HG03460 (cell line): Measurements from ENCODE around the gene REM2.

Source experiments
- ATAC-seq: cut with Tn5 transposase; IDR thresholded peaks from one replicate; pipeline ENCODE4 v1.9.1; 2021; ENCODE audit not compliant: unreplicated experiment

Gene REM2

GRCh38 chr14:22872833-22873520, 10.0 kb upstream of the REM2 start:
- ATAC-seq: no peak

- no peak for ATAC-seq
Observed at GRCh38 chr14:22875003-22875747, 7.8 kb upstream of the REM2 start.

- ATAC-seq: no peak
Observed at GRCh38 chr14:22875748-22876319, 7.2 kb upstream of the REM2 start.

- ATAC-seq: no peak
Observed at GRCh38 chr14:22877000-22877501, 6.0 kb upstream of the REM2 start.

DNA sequence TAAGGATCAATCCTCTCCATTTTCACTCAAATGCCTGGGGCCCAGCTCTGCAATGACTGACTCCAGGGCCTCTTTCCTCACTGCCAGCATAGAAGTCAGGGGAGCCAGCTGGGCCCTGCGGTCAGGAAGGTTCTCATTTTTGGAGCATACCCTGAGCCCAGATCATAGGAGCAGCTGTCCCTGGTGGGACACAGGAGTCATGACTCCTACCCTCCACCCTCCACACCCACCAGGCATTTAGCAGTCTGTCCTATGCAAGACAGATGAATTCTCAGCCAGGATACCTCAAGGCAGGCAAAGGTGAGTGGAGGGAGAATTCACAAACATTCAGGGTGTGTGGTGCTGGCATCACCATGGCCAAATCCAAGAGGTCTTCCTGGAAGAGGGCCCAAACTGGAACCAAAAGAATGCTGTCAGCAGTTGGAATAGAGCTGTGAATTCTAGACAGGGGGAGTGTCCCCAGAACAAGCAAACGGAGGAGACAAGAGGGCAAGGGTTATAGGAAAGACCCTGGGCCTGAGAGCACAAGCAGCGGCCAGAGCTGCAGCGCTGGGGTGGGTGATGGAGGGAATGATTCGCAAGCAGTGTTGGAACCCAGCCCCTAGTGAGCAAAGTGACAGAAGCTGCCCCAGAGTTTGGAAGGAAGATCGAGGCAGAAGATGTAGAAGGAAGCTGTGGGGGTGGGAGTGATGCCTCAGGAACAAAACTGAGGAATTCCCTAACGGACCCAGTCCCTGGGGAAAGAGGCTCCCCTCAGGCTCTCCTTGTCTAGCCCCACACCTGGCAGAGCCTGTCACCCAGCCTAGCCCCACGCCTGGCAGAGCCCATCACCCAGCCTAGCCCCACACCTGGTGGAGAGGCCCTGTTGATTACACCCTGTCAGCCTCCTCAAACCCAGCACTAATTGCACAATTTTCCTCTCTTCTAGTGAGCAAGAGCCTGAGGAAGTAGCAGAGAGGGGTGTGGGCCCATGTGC, 4.5 kb upstream of the REM2 start:
- ATAC-seq: no peak

GRCh38 chr14:22882064-22882463, 958 bp upstream of the REM2 start:
- no peak for ATAC-seq

- no peak for ATAC-seq
Observed at GRCh38 chr14:22882529-22883172, 371 bp upstream of the REM2 start.

GRCh38 chr14:22884076-22884737, 1.2 kb downstream of the REM2 start:
- no peak for ATAC-seq

GRCh38 chr14:22884738-22885523, 1.9 kb downstream of the REM2 start:
- ATAC-seq: no peak

DNA sequence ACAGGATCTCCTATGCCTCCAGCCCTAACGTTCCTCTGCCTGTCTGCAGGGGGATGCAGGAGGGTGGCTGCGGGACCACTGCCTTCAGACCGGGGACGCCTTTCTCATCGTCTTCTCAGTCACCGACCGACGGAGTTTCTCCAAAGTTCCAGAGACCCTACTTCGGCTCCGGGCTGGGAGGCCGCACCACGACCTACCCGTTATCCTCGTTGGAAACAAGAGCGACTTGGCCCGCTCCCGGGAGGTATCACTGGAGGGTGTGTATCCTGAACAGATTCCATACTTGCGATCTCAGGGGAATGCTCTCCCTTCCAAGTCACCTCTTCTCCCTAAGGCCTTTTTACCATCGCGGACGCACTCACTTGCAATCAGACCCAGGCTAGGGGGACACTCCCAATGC, 3.0 kb downstream of the REM2 start:
- ATAC-seq: no peak

DNA sequence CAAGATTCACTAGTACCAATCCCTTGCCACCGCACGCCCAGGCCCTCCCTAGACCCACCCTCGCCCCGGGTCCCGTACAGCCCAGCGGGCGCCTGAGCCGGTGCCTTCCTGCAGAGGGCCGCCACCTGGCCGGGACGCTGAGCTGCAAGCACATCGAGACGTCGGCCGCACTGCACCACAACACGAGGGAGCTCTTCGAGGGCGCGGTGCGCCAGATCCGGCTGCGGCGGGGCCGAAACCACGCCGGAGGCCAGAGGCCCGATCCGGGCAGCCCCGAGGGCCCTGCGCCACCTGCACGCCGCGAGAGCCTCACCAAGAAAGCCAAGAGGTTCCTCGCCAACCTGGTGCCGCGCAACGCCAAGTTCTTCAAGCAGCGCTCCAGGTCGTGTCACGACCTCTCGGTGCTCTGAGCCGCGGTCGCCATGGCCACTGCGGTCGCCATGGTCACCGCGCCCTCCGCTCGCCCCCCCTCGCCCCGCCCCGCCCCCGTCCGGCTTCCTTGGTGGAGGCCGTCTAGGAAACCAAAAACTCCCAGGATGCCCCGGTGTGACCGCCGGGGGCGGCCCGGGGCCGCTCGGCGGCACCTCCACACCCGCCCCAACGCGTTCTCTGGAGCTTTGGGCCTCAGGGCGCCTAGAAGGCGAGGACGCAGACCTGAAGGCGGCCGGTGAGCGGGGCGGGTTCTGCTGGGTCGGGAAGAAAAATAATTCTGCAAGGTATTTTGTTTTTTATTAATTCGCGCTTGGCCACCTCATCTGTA, 3.7 kb downstream of the REM2 start:
- ATAC-seq: peak; percentile 43

DNA sequence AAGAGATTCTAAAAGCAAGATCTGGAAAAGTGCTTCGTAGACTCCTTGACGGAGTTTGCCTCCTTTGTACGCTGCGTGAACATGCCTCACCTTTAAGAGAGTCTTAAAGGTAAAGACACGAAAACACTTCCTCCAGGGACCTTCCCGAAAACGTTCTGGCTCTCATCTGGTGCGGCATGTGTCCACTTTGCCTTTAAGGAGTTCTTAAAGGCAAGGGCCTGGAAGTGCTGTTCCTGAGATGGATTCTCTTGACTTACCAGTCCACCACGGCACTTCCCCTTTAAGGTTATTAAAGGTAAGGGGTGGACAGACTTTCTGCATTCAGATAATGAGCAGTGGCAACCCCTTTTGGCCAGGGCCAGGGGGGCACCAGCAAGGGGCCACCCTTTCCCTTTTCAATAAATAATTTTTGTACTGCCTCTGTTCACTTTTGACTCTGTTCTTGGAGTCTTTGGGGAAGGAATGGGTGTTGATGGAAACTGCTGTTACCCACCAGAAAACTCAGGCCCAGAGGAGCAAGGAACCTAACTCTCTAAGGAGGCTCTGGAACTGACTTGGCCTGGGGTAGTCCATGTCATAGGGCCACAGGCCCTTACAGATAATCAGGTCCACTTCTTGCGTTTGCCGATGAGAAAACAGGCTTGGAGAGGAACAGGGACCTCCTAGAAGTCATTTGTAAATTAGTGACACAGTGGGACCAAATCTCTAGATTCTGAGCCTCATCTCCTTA, 4.4 kb downstream of the REM2 start:
- peak; percentile 39 for ATAC-seq

- ATAC-seq: peak; percentile 49
Observed at GRCh38 chr14:22887990-22888378, 5.0 kb downstream of the REM2 start.

DNA sequence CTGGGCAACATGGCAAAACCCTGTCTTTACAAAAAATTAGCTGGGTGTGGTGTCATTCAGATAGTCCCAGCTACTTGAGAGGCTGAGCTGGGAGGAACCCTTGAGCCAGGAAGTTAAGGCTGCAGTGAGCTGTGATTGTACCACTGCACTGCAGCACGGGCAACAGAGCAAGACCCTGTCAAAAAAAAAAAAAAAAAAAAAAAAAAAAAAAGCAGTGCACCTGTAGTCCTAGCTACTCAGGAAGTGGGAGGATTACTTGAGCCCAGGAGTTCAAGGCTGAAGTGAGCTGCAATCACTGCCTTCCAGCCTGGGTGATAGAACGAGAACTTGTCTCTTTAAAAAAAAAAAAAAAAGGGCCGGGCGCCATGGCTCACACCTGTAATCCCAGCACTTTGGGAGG, 5.6 kb downstream of the REM2 start:
- no peak for ATAC-seq

DNA sequence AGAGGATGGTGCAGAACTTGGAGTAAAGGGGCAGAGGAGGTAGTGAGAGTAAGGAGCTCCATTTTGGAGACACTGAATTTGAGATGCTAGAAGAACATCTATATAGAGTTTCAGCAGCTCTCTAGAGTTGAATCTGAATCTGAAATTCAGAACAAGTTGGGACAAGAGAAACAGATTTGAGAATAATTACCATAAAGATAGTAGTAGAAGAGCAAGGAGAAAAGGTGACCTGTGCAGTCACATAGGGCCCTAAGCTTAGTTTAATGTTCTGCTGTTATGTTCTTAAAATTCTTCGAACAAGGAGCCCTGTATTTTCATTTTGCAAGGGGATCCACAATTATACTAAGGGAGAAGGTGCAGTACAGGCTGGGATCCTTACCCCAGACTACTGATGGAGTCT, 7.4 kb downstream of the REM2 start:
- no peak for ATAC-seq

DNA sequence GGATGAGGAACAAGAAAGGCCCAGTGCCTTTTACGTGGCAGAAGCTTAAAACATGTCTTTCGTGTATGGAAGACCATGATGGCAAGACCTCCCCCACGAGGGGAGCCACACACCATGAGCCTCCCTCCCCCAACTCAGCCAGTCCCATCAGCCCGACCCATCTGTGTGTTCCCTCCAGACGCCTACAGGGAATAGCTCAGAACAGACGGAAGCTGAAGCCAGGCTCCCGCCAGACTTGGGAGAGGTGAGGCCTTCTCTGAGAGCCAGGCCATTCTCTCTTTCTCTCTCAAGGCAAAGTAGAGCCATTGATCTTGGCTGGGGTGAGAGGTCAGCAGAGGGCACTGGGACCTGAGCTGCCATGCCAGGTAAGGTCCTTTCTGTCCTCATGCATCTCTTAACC, 9.5 kb downstream of the REM2 start:
- ATAC-seq: no peak

- ATAC-seq: no peak
Observed at GRCh38 chr14:22893706-22894105, 10.7 kb downstream of the REM2 start.

DNA sequence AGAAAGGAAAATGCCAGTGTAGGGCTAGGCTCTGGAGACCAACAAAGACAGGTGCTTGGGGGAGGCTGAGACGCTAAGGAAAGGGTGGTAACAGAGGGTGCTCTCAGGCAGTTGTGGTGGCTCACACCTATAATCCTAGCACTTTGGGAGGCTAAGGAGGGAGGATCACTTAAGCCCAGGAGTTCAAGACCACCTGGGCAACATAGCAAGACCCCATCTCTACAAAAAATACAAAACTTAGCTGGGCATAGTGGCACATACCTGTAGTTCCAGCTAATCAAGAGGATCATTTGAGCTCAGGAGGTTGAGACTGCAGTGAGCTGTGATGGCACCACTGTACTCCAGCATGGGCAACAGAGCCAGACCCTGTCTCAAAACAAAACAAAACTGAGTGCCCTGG, 12.4 kb downstream of the REM2 start:
- ATAC-seq: no peak
